ENCODE results near the gene VPS39. TPM values are rescaled to one million over a fixed set of nuclear protein-coding genes. Genes with fewer than 3 reads are reported as not detected.
A peak's percentile ranks its signal among the peaks of the same experiment; 100 is the strongest.

VPS39 gene
- total RNA-seq, 1 donor from 2014 or later, result 66.9 TPM

DNA sequence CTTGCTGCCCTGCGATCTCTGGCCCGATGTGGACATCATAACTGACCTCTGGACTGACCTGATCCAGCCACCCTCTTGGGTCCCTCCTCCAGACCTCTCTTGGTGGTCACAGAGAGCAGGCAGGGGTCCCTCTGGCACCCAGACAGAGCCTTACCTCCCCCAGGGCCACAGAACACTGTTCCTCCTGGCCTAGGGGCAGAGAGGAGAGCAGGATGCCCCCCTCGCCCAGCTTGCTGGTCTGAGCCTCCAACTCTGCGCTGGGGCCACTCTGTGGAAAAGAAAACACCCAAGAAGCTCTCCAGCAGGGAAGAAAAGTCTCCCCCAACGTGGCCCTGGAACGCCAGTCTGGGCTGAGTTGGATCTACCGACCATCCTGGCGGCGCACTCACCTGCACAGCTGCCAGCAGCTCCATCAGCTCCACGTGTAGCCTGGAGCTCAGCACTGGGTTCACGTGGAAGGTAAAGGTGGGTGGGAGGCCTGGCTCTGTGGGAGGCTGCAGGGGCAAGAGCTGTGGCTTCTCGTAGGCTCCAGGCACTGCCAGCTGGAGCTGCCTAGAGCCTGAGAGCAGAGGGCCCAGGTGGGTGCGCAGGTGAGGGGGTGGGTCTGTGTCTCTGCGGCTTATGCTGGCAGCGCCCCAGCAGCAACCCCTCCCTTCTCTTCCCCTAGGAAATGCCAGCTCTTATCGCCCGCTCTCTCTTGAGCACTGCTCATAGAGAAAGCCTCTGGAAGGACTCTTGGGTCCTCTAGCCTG is 57.7 kb downstream of the VPS39 start:
- Histone ChIP-seq H3K36me3 (no peaks in the 10 kb centered on the region), H4K20me1 (ENCODE audit: low read depth) (no peaks in the 10 kb centered on the region), H3K27me3 (no peaks in the 10 kb centered on the region), H3K4me3 (no peak overlapping the region), H2AFZ (replicated peaks) (no peak overlapping the region), H3K79me2 (ENCODE audit: low read depth) (no peaks in the 10 kb centered on the region), H3K27ac (no peak overlapping the region), H3K9ac (no peak overlapping the region), H3F3A (ENCODE audit: low read depth) (no peaks in the 10 kb centered on the region), H3K9me3 (ENCODE audit: low read depth) (no peaks in the 10 kb centered on the region), H3K4me1 (no peaks in the 10 kb centered on the region), H3K4me2 (no peak overlapping the region)
- H3K9me3 Mint-ChIP-seq, result no peaks in the 10 kb centered on the region
- peak overlapping the region; percentile 37 for H3K27ac Mint-ChIP-seq
- DNase-seq (ENCODE audit: low spot score), result no peak
- no peaks in the 10 kb centered on the region for H3K36me3 Mint-ChIP-seq
- TF ChIP-seq EZH2phosphoT487 (IDR thresholded peaks at IDR 0.05) (no peak), EZH2 (IDR thresholded peaks at IDR 0.05) (no peak)
- TF ChIP-seq, protein P1, sequence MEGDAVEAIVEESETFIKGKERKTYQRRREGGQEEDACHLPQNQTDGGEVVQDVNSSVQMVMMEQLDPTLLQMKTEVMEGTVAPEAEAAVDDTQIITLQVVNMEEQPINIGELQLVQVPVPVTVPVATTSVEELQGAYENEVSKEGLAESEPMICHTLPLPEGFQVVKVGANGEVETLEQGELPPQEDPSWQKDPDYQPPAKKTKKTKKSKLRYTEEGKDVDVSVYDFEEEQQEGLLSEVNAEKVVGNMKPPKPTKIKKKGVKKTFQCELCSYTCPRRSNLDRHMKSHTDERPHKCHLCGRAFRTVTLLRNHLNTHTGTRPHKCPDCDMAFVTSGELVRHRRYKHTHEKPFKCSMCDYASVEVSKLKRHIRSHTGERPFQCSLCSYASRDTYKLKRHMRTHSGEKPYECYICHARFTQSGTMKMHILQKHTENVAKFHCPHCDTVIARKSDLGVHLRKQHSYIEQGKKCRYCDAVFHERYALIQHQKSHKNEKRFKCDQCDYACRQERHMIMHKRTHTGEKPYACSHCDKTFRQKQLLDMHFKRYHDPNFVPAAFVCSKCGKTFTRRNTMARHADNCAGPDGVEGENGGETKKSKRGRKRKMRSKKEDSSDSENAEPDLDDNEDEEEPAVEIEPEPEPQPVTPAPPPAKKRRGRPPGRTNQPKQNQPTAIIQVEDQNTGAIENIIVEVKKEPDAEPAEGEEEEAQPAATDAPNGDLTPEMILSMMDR (IDR thresholded peaks at IDR 0.05), result no peak
- peaks cover 6% of the 10 kb centered on the region for H3K4me1 Mint-ChIP-seq
- H3K27me3 Mint-ChIP-seq (ENCODE audit: insufficient read depth, low read depth), result peaks cover 13% of the 10 kb centered on the region
- no peak overlapping the region for H3K4me3 Mint-ChIP-seq

- no peak overlapping the region for H3K4me2 ChIP-seq
- no peaks in the 10 kb centered on the region for H3K27me3 ChIP-seq
- H4K20me1 ChIP-seq (ENCODE audit: low read depth), result no peaks in the 10 kb centered on the region
- TF ChIP-seq EZH2 (IDR thresholded peaks at IDR 0.05) (no peak), EZH2phosphoT487 (IDR thresholded peaks at IDR 0.05) (no peak)
- TF ChIP-seq, protein P1 (IDR thresholded peaks at IDR 0.05), result no peak
- H3K9ac ChIP-seq, result no peak overlapping the region
- H3K9me3 ChIP-seq (ENCODE audit: low read depth), result no peaks in the 10 kb centered on the region
- peaks cover 11% of the 10 kb centered on the region for H3K27me3 Mint-ChIP-seq (ENCODE audit: insufficient read depth, low read depth)
- H3K36me3 ChIP-seq, result no peaks in the 10 kb centered on the region
- H3K9me3 Mint-ChIP-seq, result no peaks in the 10 kb centered on the region
- no peaks in the 10 kb centered on the region for H3K79me2 ChIP-seq (ENCODE audit: low read depth)
- H3F3A ChIP-seq (ENCODE audit: low read depth), result no peaks in the 10 kb centered on the region
- H3K27ac ChIP-seq, result no peak overlapping the region
- peaks cover 6% of the 10 kb centered on the region for H3K4me1 Mint-ChIP-seq
- peak overlapping the region; percentile 37 for H3K27ac Mint-ChIP-seq
- H3K4me3 ChIP-seq, result no peak overlapping the region
- H3K4me1 ChIP-seq, result no peaks in the 10 kb centered on the region
- no peak overlapping the region for H2AFZ ChIP-seq (replicated peaks)
- H3K36me3 Mint-ChIP-seq, result no peaks in the 10 kb centered on the region
- DNase-seq (ENCODE audit: low spot score), result no peak
- no peak overlapping the region for H3K4me3 Mint-ChIP-seq
These were observed 58.4 kb downstream of the VPS39 start for GRCh38 chr15:42149493-42150218.

- no peak for DNase-seq (ENCODE audit: low spot score)
- peaks cover 6% of the 10 kb centered on the region for H3K4me1 Mint-ChIP-seq
- H3K36me3 ChIP-seq, result no peaks in the 10 kb centered on the region
- H4K20me1 ChIP-seq (ENCODE audit: low read depth), result no peaks in the 10 kb centered on the region
- no peaks in the 10 kb centered on the region for H3K9me3 Mint-ChIP-seq
- H3K9me3 ChIP-seq (ENCODE audit: low read depth), result no peaks in the 10 kb centered on the region
- H3F3A ChIP-seq (ENCODE audit: low read depth), result no peaks in the 10 kb centered on the region
- H3K27ac ChIP-seq, result no peak overlapping the region
- no peaks in the 10 kb centered on the region for H3K36me3 Mint-ChIP-seq
- H2AFZ ChIP-seq (replicated peaks), result peak overlapping the region; percentile 79
- no peaks in the 10 kb centered on the region for H3K27me3 ChIP-seq
- H3K4me3 Mint-ChIP-seq, result no peak overlapping the region
- no peaks in the 10 kb centered on the region for H3K79me2 ChIP-seq (ENCODE audit: low read depth)
- no peak overlapping the region for H3K4me2 ChIP-seq
- H3K9ac ChIP-seq, result no peak overlapping the region
- H3K27me3 Mint-ChIP-seq (ENCODE audit: insufficient read depth, low read depth), result peaks cover 11% of the 10 kb centered on the region
- TF ChIP-seq EZH2phosphoT487 (IDR thresholded peaks at IDR 0.05), result no peak
- TF ChIP-seq, protein P1 (IDR thresholded peaks at IDR 0.05), result no peak
- TF ChIP-seq EZH2 (IDR thresholded peaks at IDR 0.05), result no peak
- H3K27ac Mint-ChIP-seq, result peak overlapping the region; percentile 77
- no peaks in the 10 kb centered on the region for H3K4me1 ChIP-seq
- no peak overlapping the region for H3K4me3 ChIP-seq
These were observed 59.2 kb downstream of the VPS39 start for GRCh38 chr15:42148808-42149492.
